ENCODE results near the gene SPINDOC. TPM values are rescaled to one million over a fixed set of nuclear protein-coding genes. Genes with fewer than 3 reads are reported as not detected.

The SPINDOC gene
- total RNA-seq, 1 experiment from 2014 or later: 121 TPM

- WGBS (ENCODE audit: extremely low coverage, insufficient read length, low lambda C conversion rate): no CpG with 5 or more reads among the region's 3 CpGs
- Histone ChIP-seq H2BK15ac (ENCODE audit: low read depth, low read length) (no peak overlapping the region), H3K14ac (ENCODE audit: insufficient read depth, low read length) (no peak overlapping the region), H3T11ph (ENCODE audit: low read length) (no peak overlapping the region), H3K27ac (ENCODE audit: insufficient read length, low read depth, low read length) (no peak overlapping the region), H3K18ac (ENCODE audit: insufficient read length, low read depth, low read length) (no peak overlapping the region), H4K5ac (ENCODE audit: insufficient read length, low read depth, low read length) (no peak overlapping the region), H4K91ac (ENCODE audit: insufficient read length, low read depth, low read length) (no peak overlapping the region), H3K4me2 (ENCODE audit: insufficient read depth, insufficient read length, low read length) (no peak overlapping the region), H3K56ac (ENCODE audit: insufficient read length, low read depth, low read length) (no peak overlapping the region), H4K20me1 (ENCODE audit: control insufficient read depth, insufficient read depth, insufficient read length) (no peaks in the 10 kb centered on the region), H2BK5ac (ENCODE audit: insufficient read length, low read length) (no peak overlapping the region), H4K8ac (replicated peaks; ENCODE audit: insufficient read length, low read depth, low read length) (no peak overlapping the region), H2BK20ac (ENCODE audit: low read depth, low read length, poor library complexity, severe bottlenecking) (no peak overlapping the region), H2BK12ac (ENCODE audit: insufficient read length, low read depth, low read length) (no peak overlapping the region), H2BK120ac (ENCODE audit: low read depth, low read length, poor library complexity, severe bottlenecking) (no peak overlapping the region), H2AK5ac (ENCODE audit: insufficient read length, low read length) (no peak overlapping the region), H3K4ac (ENCODE audit: low read depth, low read length) (no peak overlapping the region), H3K79me1 (ENCODE audit: insufficient read depth, low read depth, low read length, poor library complexity, severe bottlenecking) (peaks cover 26% of the 10 kb centered on the region), H2AFZ (ENCODE audit: low read length) (no peak overlapping the region), H3K27me3 (ENCODE audit: insufficient read depth, low read length) (no peaks in the 10 kb centered on the region), H3K9me3 (ENCODE audit: control insufficient read depth, low read depth, low read length) (no peaks in the 10 kb centered on the region), H3K23me2 (ENCODE audit: insufficient read length, low read depth, low read length, poor library complexity, severe bottlenecking) (no peaks in the 10 kb centered on the region), H3K23ac (ENCODE audit: insufficient read length, low read depth, low read length) (no peak overlapping the region), H3K79me2 (ENCODE audit: insufficient read depth, low read length) (peaks cover 9% of the 10 kb centered on the region; the same call in 1 of the 2 replicates), H3K4me1 (ENCODE audit: insufficient read depth, low read length) (no peaks in the 10 kb centered on the region; the same call in none of the 2 replicates), H3K9ac (ENCODE audit: extremely low read depth, insufficient read length, low read length) (no peak overlapping the region)
- H3K36me3 Mint-ChIP-seq (ENCODE audit: insufficient read depth in 1 of 3, low read depth in 3 of 3): peaks cover 6 to 31% (median 24%) of the 10 kb centered on the region in 3 experiments; a peak in 6 of 7 replicates
- H3K4me3 Mint-ChIP-seq: no peak overlapping the region
- no peak overlapping the region for H3K27ac Mint-ChIP-seq
- no peak for TF ChIP-seq CTCF (conservative IDR thresholded peaks at IDR 0.05)
- H3K9me3 Mint-ChIP-seq: no peaks in the 10 kb centered on the region; a peak in 2 of 5 replicates
- no peak for DNase-seq
- H3K4me1 Mint-ChIP-seq: peaks cover 11 to 19% of the 10 kb centered on the region in 2 experiments; a peak in 3 of 4 replicates
- no peaks in the 10 kb centered on the region for H3K27me3 Mint-ChIP-seq (ENCODE audit: low read depth)
Observed at GRCh38 chr11:63853476-63853875, 40.2 kb downstream of the SPINDOC start.

All from H9 (cell line).